HepG2 (cell line): ENCODE measurements around the gene DIRAS1. TPM values are rescaled to one million over a fixed set of nuclear protein-coding genes. Genes with fewer than 3 reads are reported as not detected.

Experiments used
- ATAC-seq: fragments of 200-7000 bp; cut with Tn5 transposase; 3 replicates; pipeline ENCODE4 v1.9.1; 2020; ENCODE audit warnings: mild to moderate bottlenecking, moderate library complexity
- BruUV-seq: library from RNA; stranded (reverse); fragments of 400-500 nt; replicated peaks from 2 replicates; lab custom pipeline; 2021; lab: Mats Ljungman, UMichigan
- CTCF ChIA-PET: fragments of 300-600 bp; formaldehyde crosslinking; extraction: SDS; loops from one replicate; lab custom pipeline; 2021; ENCODE audit warnings: low total read pairs, inconsistent platforms, low intra/inter-chr PET ratio; lab: Yijun Ruan, JAX
- POLR2A ChIA-PET: fragments of 350-600 bp; sonication (Branson Sonifier 250); formaldehyde crosslinking; loops from one replicate; lab custom pipeline; 2020; ENCODE audit warnings: antibody characterized with exemption, inconsistent platforms; lab: Yijun Ruan, JAX
- DNase-seq: peaks from one replicate; pipeline ENCODE4 v3.0.0-alpha.2; 2015; ENCODE audit warnings: low spot score
- FAIRE-seq: peaks from 3 replicates; lab custom pipeline; 2011; peaks lifted over from hg19 to GRCh38; lab: Jason Lieb, UNC
- H2AFZ ChIP-seq: one replicate; pipeline ENCODE4 v1.6.1; 2011; ENCODE audit warnings: low read length, inconsistent platforms
- H3K27ac ChIP-seq: fragments of 300-600 bp; 3 replicates; pipeline ENCODE4 v1.8.0; 2011; ENCODE audit warnings: mixed run types, mild to moderate bottlenecking, mixed read lengths, low read length, inconsistent platforms; ENCODE audit not compliant: insufficient read depth; ENCODE audit errors: extremely low read length
- H3K27me3 ChIP-seq, 2 experiments: fragments of 200-600 bp in 1 of 2; 2 replicates in 1 of 2; 3 replicates in 1 of 2; pipeline versions ENCODE4 v1.6.0 to v1.8.0; 2011; ENCODE audit warnings: low read length in 2 of 2, mild to moderate bottlenecking in 2 of 2, moderate library complexity in 2 of 2, inconsistent platforms in 1 of 2; ENCODE audit not compliant: insufficient read depth in 2 of 2, control insufficient read depth in 1 of 2
- H3K36me3 ChIP-seq, 2 experiments: fragments of 200-600 bp in 1 of 2; replicated peaks in 1 of 2; 2 replicates in 1 of 2; 3 replicates in 1 of 2; pipeline versions ENCODE4 v1.5.1 to v1.8.0; 2011; ENCODE audit warnings: low read length in 2 of 2, inconsistent platforms in 1 of 2; ENCODE audit not compliant: insufficient read depth in 2 of 2, control insufficient read depth in 1 of 2
- H3K4me1 ChIP-seq: 2 replicates; pipeline ENCODE4 v1.5.1; 2012; ENCODE audit warnings: low read length, inconsistent platforms; ENCODE audit not compliant: insufficient read depth
- H3K4me2 ChIP-seq: 2 replicates; pipeline ENCODE4 v1.6.0; 2011; ENCODE audit warnings: low read depth, low read length, inconsistent platforms
- H3K4me3 ChIP-seq, 3 experiments: fragments of 200-600 bp in 1 of 3; sonication (generic), shearing (Covaris generic) in 1 of 3; replicated peaks in 1 of 3; 2 replicates each; pipeline ENCODE4 v1.5.1; 2011 to 2016; ENCODE audit warnings: low read length in 3 of 3, inconsistent platforms in 2 of 3, low read depth in 2 of 3, mild to moderate bottlenecking in 2 of 3, control low read depth in 1 of 3, mixed read lengths in 1 of 3; ENCODE audit not compliant: insufficient read depth in 1 of 3
- H3K79me2 ChIP-seq: one replicate; pipeline ENCODE4 v1.6.1; 2011; ENCODE audit warnings: low read length, inconsistent platforms; ENCODE audit not compliant: insufficient read depth
- H3K9ac ChIP-seq: 2 replicates; pipeline ENCODE4 v1.6.0; 2011; ENCODE audit warnings: mild to moderate bottlenecking, low read depth, low read length, inconsistent platforms; ENCODE audit not compliant: insufficient read depth
- H3K9me3 ChIP-seq: 2 replicates; pipeline ENCODE4 v1.5.1; 2012; ENCODE audit warnings: mild to moderate bottlenecking, low read length
- H4K20me1 ChIP-seq: 2 replicates; pipeline ENCODE4 v1.6.0; 2011; ENCODE audit warnings: inconsistent platforms, mild to moderate bottlenecking, low read length, moderate library complexity; ENCODE audit not compliant: insufficient read depth
- AGO2 ChIP-seq: fragments of 200-400 bp; formaldehyde crosslinking; optimal IDR thresholded peaks from 2 replicates; pipeline ENCODE3; 2017; ENCODE audit warnings: mild to moderate bottlenecking, low read depth, low read length, moderate library complexity
- CENPBD1 ChIP-seq: sonication (generic); formaldehyde crosslinking; IDR thresholded peaks from 2 replicates; pipeline ENCODE4 v1.8.0; 2022; ENCODE audit warnings: missing genetic modification reagents, low read depth, mild to moderate bottlenecking, borderline replicate concordance
- CSRNP1 ChIP-seq: sonication (generic); formaldehyde crosslinking; IDR thresholded peaks from 2 replicates; pipeline ENCODE4 v1.8.1; 2023; ENCODE audit warnings: mild to moderate bottlenecking, missing genetic modification reagents
- RBM22 ChIP-seq: fragments of 200-400 bp; formaldehyde crosslinking; optimal IDR thresholded peaks from 2 replicates; pipeline ENCODE3; 2017; ENCODE audit warnings: mild to moderate bottlenecking, low read length, moderate library complexity
- YEATS4 ChIP-seq: sonication (generic); formaldehyde crosslinking; IDR thresholded peaks from 2 replicates; pipeline ENCODE4 v1.4.0; 2020; ENCODE audit warnings: missing genetic modification reagents, borderline replicate concordance
- ZNF160 ChIP-seq: sonication (generic); formaldehyde crosslinking; IDR thresholded peaks from 2 replicates; pipeline ENCODE4 v1.8.0; 2022; ENCODE audit warnings: mild to moderate bottlenecking, inconsistent platforms, missing genetic modification reagents
- WGBS: methylation state at CpG from one replicate; pipeline ENCODE4 v1.1.6; 2017; ENCODE audit warnings: low lambda C conversion rate; 5-methylcytosine and 5-hydroxymethylcytosine counted together
- in situ Hi-C: cut with HindIII; loops from 2 replicates; pipeline ENCODE4 v1.10.0; 2017; ENCODE audit warnings: low pct_unique_long_range_greater_than_20kb; ENCODE audit not compliant: extremely low pct_ligation_motif_present
- intact Hi-C: fragments of 100-400 bp; cut with micrococcal nuclease; formaldehyde crosslinking; loops from one replicate; pipeline ENCODE4 v1.10.0; 2022; ENCODE audit not compliant: unreplicated experiment
- polyA plus RNA-seq, 8 experiments: library from polyadenylated mRNA; depleted of rRNA in 3 of 8; stranded (reverse) in 7 of 8; unstranded in 1 of 8; fragments of >200 nt; fragmentation: Illumina TruSeq in 4 of 8; extraction: Trizol in 4 of 8; gene quantifications; 2 replicates each; pipeline versions ENCODE4 v1.2.1 to v1.2.3, GENCODE V29; 2011 to 2016; ENCODE audit warnings: low read depth in 4 of 8, missing spikeins in 1 of 8, mixed read lengths in 1 of 8; ENCODE audit not compliant: insufficient read depth in 1 of 8
- total RNA-seq, 5 experiments: library from RNA; depleted of rRNA; stranded (reverse); fragments of >200 nt; fragmentation: Illumina TruSeq; extraction: Trizol; gene quantifications; 2 replicates each; pipeline ENCODE4 v1.2.3, GENCODE V29; 2016; ENCODE audit warnings: low read depth in 1 of 5

The DIRAS1 gene
- total and polyA plus RNA-seq, 2 of the 13 experiments (the other 11 are each of a cell fraction or from before 2014, with no cell fraction given) = 0.97 to 1.8 TPM

- peaks cover 36 to 73% of the 10 kb centered on the region in 2 experiments; a peak in 4 of 5 replicates for H3K36me3 ChIP-seq
- H2AFZ ChIP-seq = no peak overlapping the region
- H3K9ac ChIP-seq = no peak overlapping the region
- DNase-seq = no peak
- CTCF ChIA-PET = no interaction called here
- no peak overlapping the region for H3K27ac ChIP-seq
- H3K4me3 ChIP-seq = no peak overlapping the region
- in situ Hi-C loops = no loop called here
- POLR2A ChIA-PET = no interaction called here
- no peak overlapping the region for H3K4me2 ChIP-seq
- intact Hi-C loops = no loop called here
- no peaks in the 10 kb centered on the region for H3K9me3 ChIP-seq
- FAIRE-seq = no peak
- no peak for ATAC-seq
- whole genome bisulfite sequencing = 95% methylated on average over 15 of the region's 15 CpGs
- no peaks in the 10 kb centered on the region for H3K4me1 ChIP-seq
- no peak for TF ChIP-seq YEATS4 (CRISPR knock-in tag)
- peak; percentile 33 for TF ChIP-seq AGO2
- no TSS peak for BruUV-seq
- H3K79me2 ChIP-seq = peaks cover 16% of the 10 kb centered on the region
- peaks cover 10% of the 10 kb centered on the region; the same call in 1 of the 2 replicates for H4K20me1 ChIP-seq
- H3K27me3 ChIP-seq = no peaks in the 10 kb centered on the region
These were observed 44.2 kb upstream of the DIRAS1 start for GRCh38 chr19:2765376-2765775.

- BruUV-seq = no TSS peak
- H3K4me1 ChIP-seq = no peaks in the 10 kb centered on the region
These were observed 43.8 kb upstream of the DIRAS1 start for GRCh38 chr19:2764945-2765344.

More at GRCh38 chr19:2764945-2765344, 43.8 kb upstream of the DIRAS1 start:
- intact Hi-C loops = no loop called here
- CTCF ChIA-PET = no interaction called here
- Histone ChIP-seq H3K27ac (no peak overlapping the region), H3K4me3 (no peak overlapping the region), H4K20me1 (peaks cover 10% of the 10 kb centered on the region; the same call in 1 of the 2 replicates), H3K36me3 (peaks cover 36 to 73% of the 10 kb centered on the region in 2 experiments; a peak in 4 of 5 replicates), H3K79me2 (peaks cover 11% of the 10 kb centered on the region), H3K9ac (no peak overlapping the region), H2AFZ (no peak overlapping the region), H3K27me3 (no peaks in the 10 kb centered on the region), H3K9me3 (no peaks in the 10 kb centered on the region), H3K4me2 (no peak overlapping the region)
- no peak for ATAC-seq
- DNase-seq = no peak
- POLR2A ChIA-PET = no interaction called here
- WGBS = 93% methylated on average over 9 of the region's 21 CpGs
- FAIRE-seq = no peak
- in situ Hi-C loops = no loop called here
- TF ChIP-seq CSRNP1 (CRISPR knock-in tag) (no peak), ZNF160 (CRISPR knock-in tag) (no peak), RBM22 (peak; percentile 12), CENPBD1 (CRISPR knock-in tag) (no peak)
